Heart left ventricle (tissue), 16 donors: ENCODE results near the gene SMC3. TPM values are rescaled to one million over a fixed set of nuclear protein-coding genes. Genes with fewer than 3 reads are reported as not detected.

Experiments used
- ATAC-seq, 4 donors: fragments of 200-7000 bp; cut with Tn5 transposase; one replicate each; pipeline ENCODE4 v1.9.1; 2020 to 2022; ENCODE audit warnings: moderate library complexity in 4 of 4, mild to moderate bottlenecking in 3 of 4, moderate number of reproducible peaks in 1 of 4
- DNase-seq, 5 donors: peaks; one replicate each; pipeline ENCODE4 v3.0.0-alpha.2; 2020
- H3K27ac ChIP-seq, 12 donors: fragments of 200-600 bp; sonication (generic) in 4 of 12; one replicate each; pipeline versions ENCODE4 v1.5.0 to v1.8.0; 2016 to 2022; ENCODE audit warnings: mild to moderate bottlenecking in 2 of 12
- H3K27me3 ChIP-seq, 9 donors: fragments of 200-600 bp; sonication (generic) in 2 of 9; one replicate each; pipeline versions ENCODE4 v1.5.1 to v1.8.0; 2016 to 2022; ENCODE audit warnings: mild to moderate bottlenecking in 3 of 9
- H3K36me3 ChIP-seq, 9 donors: fragments of 200-600 bp; sonication (generic) in 2 of 9; one replicate each; pipeline versions ENCODE4 v1.5.0 to v1.8.0; 2018 to 2022; ENCODE audit warnings: mild to moderate bottlenecking in 2 of 9
- H3K4me1 ChIP-seq, 12 donors: fragments of 200-600 bp; sonication (generic) in 4 of 12; one replicate each; pipeline versions ENCODE4 v1.5.0 to v1.8.0; 2016 to 2022; ENCODE audit warnings: mild to moderate bottlenecking in 3 of 12
- H3K4me3 ChIP-seq, 12 donors: fragments of 200-600 bp; sonication (generic) in 4 of 12; one replicate each; pipeline versions ENCODE4 v1.5.0 to v1.8.0; 2017 to 2022; ENCODE audit warnings: mild to moderate bottlenecking in 9 of 12, moderate library complexity in 4 of 12
- H3K9me3 ChIP-seq, 12 donors: fragments of 200-600 bp; sonication (generic) in 4 of 12; one replicate each; pipeline versions ENCODE4 v1.5.0 to v1.8.0; 2016 to 2022; ENCODE audit warnings: mild to moderate bottlenecking in 1 of 12
- POLR2A ChIP-seq, 2 donors: fragments of 450-650 bp; IDR thresholded peaks; one replicate each; pipeline ENCODE4 v1.6.1; 2017; ENCODE audit warnings: antibody characterized with exemption in 2 of 2, mild to moderate bottlenecking in 2 of 2, moderate library complexity in 2 of 2
- WGBS, 4 donors: extraction: QIAGEN DNeasy Blood & Tissue Kit in 2 of 4; methylation state at CpG; one replicate each; pipeline versions ENCODE4 v1.1.5 to v1.1.7; 2013 to 2018; 5-methylcytosine and 5-hydroxymethylcytosine counted together
- intact Hi-C, 10 donors: fragments of 100-400 bp; cut with DNase I; formaldehyde crosslinking; loops; one replicate each; pipeline versions ENCODE4 v1.11.1 to v1.14.2; 2022
- polyA plus RNA-seq, 2 donors: library from polyadenylated mRNA; stranded (reverse); fragments of 200-250 nt; gene quantifications; one replicate each; pipeline ENCODE4 v1.2.3, GENCODE V29; 2013
- total RNA-seq, 9 donors: library from RNA; depleted of rRNA in 2 of 9; stranded (reverse); fragments of >200 nt in 2 of 9; fragmentation: NEBNext Ultra II Directional in 3 of 9; extraction: Animal tissue kit (Norgen Biotek cat#: 25700) in 3 of 9; gene quantifications; one replicate each; pipeline versions ENCODE4 v1.1.0 to v1.2.4, GENCODE V29; 2016 to 2023
- TF ChIP-seq, protein P1 (sequence below), 12 donors: fragments of 200-600 bp; sonication (generic) in 4 of 12; IDR thresholded peaks; one replicate each; pipeline versions ENCODE4 v1.5.0 to v1.8.0; 2018 to 2022; ENCODE audit warnings: antibody characterized with exemption in 12 of 12, mild to moderate bottlenecking in 5 of 12
- donor health status: ischemic (EF 13 %, LVEDD 7.1; RV severe dilation, severe dysfunction).
- donor health status: healthy with polysubstance abuse.
- donor health status: DM: no; HTN: yes; CAD: no.
- donor health status: DM: no; HTN: no; CAD: no.
- donor health status: ischemic (EF 25% LVEDD 6.9; RV normal size, moderate dysfunction).
- donor health status: ischemic (EF 25% LVEDD 5.7; RV mildly dilated, moderate dysfunction).
- donor health status: healthy.
- donor health status: DM: yes; HTN: yes; CAD: no.
- donor health status: ischemic (EF 35%, LVEDD 5.7; RV mildly dilated, moderate dysfunction).
- donor health status: nonischemic (EF 11% LVEDD 7.7; RV severe dilation, severe dysfunction).
- donor health status: DM: yes; HTN: yes; CAD: no.
- donor health status: PGD.
- donor health status: ischemic (EF 29% LVEDD 5.4; RV normal size, mild dysfunction).
- donor health status: nonischemic (EF 23%, LVEDD 6.1; RV moderate dilation, normal function).

SMC3 gene
- total and polyA plus RNA-seq, 11 donors = 12.0 to 29.2 (median 19.6) TPM

DNA sequence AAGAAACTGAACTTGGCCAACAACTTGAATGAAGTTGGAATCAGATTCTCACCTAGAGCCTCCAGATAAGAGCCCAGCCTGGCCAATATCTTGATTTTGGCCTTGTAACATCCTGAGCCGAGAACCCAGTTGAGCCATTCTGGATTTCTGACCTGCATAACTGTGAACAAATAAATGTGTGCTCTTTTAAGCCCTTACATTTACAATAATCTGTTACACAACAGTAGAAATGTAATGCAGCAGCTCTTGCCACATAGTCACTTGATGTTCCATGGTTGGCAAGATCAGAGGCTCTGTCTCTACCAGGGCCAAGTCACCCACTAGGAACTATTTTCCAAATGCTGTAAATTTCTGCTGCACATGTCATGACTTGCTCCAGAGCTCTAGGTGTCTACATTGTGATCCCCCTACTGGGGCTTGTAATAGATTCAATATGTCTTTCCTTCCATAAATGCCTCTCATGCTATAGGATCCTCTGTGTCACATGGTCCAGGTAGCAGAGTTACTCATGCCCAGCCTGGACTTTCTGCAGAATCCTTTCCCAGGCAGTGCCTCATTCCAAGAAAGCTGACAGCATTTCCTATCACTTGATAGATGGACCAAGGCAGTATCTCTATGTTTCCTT, 65.2 kb downstream of the SMC3 start:
- ATAC-seq (no peak), DNase-seq (no peak)
- peak overlapping the region in 1 of 12 donors; percentile 34 for H3K27ac ChIP-seq
- 88 to 100% (median 91%) methylated on average over 1 of the region's 1 CpG for WGBS, 4 donors
- no peaks in the 10 kb centered on the region for H3K36me3 ChIP-seq
- no peaks in the 10 kb centered on the region for H3K9me3 ChIP-seq
- no peaks in the 10 kb centered on the region for H3K27me3 ChIP-seq
- no peak overlapping the region for H3K4me3 ChIP-seq
- peaks cover 0 to 41% (median 14%) of the 10 kb centered on the region in 12 donors for H3K4me1 ChIP-seq
- intact Hi-C loops = no loop called here
- TF ChIP-seq POLR2A (IDR thresholded peaks at IDR 0.05) = no peak

DNA sequence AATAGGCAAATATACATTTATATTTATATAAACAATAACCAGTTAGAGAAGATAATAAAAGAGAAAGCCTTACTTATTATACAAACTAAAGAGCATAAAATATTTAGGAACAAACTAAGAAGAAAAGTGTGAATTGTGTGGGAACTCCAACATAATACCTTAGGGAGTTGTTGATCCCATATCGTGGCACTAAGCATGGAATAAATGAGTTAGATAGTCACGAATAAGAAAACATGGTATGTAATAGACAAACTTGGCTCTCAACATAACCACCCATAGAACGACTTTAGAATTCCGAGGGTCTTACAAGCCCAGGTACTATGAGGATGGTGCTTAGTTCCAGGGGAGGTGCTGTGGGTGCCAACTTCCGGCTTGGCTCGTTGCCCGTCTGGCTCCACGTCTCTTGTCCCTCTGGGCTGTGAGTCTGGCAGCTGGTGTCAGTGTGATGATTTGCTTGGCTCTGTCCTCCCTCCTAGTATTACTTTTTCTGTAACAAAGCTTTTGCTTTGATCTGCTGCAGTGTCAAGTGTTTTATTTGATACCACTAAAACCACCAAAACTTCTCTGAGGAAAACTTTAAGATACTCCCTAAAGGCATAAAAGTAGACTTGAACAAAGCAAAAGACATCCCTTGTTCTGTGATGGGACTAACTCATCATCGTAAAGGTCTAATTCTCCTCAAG, 67.2 kb downstream of the SMC3 start:
- DNase-seq = peak; percentile 71 to 83 (median 79)
- 31 to 45% (median 38%) methylated on average over 9 of the region's 9 CpGs for WGBS, 4 donors

DNA sequence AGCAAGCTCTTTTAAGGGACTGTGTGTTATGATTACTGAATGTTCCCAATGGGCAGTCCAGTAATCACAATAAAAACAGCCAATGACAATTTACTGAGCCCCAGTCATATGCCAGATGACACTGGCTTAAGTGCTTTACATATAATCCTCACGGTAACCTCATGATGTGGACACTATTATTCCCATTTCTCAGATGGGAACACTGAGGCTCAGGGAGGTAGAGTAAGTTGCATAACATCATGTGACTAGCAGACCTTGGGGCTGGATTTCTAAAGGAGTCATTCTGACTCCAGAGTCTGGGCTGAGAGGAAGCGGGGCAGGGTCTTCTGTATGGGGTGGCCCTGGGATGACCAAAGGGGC, 69.1 kb downstream of the SMC3 start:
- ATAC-seq = no peak

More for the DNA sequence above, 67.2 kb downstream of the SMC3 start:
- Histone ChIP-seq H3K27me3 (peaks cover 0 to 4% (median 0%) of the 10 kb centered on the region in 9 donors), H3K4me1 (peaks cover 0 to 39% (median 14%) of the 10 kb centered on the region in 12 donors), H3K9me3 (no peaks in the 10 kb centered on the region), H3K36me3 (no peaks in the 10 kb centered on the region), H3K4me3 (no peak overlapping the region), H3K27ac (peak overlapping the region in 9 of 12 donors; percentile 13 to 70 (median 31))
- intact Hi-C loops = no loop called here
- ATAC-seq = peak; percentile 35 to 59 (median 56)
- no peak for TF ChIP-seq POLR2A (IDR thresholded peaks at IDR 0.05)
- TF ChIP-seq, protein P1, sequence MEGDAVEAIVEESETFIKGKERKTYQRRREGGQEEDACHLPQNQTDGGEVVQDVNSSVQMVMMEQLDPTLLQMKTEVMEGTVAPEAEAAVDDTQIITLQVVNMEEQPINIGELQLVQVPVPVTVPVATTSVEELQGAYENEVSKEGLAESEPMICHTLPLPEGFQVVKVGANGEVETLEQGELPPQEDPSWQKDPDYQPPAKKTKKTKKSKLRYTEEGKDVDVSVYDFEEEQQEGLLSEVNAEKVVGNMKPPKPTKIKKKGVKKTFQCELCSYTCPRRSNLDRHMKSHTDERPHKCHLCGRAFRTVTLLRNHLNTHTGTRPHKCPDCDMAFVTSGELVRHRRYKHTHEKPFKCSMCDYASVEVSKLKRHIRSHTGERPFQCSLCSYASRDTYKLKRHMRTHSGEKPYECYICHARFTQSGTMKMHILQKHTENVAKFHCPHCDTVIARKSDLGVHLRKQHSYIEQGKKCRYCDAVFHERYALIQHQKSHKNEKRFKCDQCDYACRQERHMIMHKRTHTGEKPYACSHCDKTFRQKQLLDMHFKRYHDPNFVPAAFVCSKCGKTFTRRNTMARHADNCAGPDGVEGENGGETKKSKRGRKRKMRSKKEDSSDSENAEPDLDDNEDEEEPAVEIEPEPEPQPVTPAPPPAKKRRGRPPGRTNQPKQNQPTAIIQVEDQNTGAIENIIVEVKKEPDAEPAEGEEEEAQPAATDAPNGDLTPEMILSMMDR (IDR thresholded peaks at IDR 0.05) = no peak

DNA sequence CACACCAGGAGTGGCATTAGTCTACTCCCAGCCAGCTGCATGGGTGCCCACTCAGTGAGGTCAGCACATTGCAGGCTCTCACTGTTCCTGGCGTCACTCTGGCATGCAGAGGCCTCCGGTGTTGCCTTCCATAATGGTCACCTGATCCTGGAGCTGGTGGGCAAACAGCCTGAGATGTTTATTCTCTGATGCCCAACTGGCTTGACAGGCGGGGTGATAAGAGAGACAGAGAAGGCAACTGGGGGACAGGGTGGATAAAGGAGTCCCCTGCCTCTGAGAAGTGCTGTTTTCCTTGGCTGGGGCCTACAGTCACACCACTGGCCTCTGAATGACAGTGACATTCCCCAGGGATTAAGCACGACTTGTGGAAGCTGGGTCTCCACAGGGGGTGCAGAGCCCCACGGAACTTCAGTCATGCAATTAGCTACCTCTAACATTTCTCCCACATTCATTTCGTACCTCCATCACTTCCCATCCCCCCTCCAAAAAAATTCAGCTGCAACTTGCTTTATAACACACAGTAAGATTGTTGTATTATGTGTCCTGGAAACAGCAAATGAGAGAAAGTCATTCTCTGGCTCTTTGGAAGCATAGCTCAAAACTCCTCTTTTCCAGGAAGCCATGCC, 69.5 kb downstream of the SMC3 start:
- H3K27ac ChIP-seq = peak overlapping the region; percentile 51 to 90 (median 78)
- no peaks in the 10 kb centered on the region for H3K36me3 ChIP-seq
- intact Hi-C loops = no loop called here
- ATAC-seq = peak; percentile 85 to 93 (median 86)
- peaks cover 0 to 48% (median 12%) of the 10 kb centered on the region in 12 donors for H3K4me1 ChIP-seq
- H3K9me3 ChIP-seq = no peaks in the 10 kb centered on the region
- TF ChIP-seq POLR2A (IDR thresholded peaks at IDR 0.05) = no peak
- TF ChIP-seq, protein P1 (IDR thresholded peaks at IDR 0.05) = no peak
- peak; percentile 65 to 85 (median 77) for DNase-seq
- WGBS, 4 donors = 27 to 35% (median 32%) methylated on average over 6 of the region's 6 CpGs
- H3K27me3 ChIP-seq = peaks cover 0 to 19% (median 0%) of the 10 kb centered on the region in 9 donors
- no peak overlapping the region for H3K4me3 ChIP-seq

More for the DNA sequence above, 69.1 kb downstream of the SMC3 start:
- Histone ChIP-seq H3K27me3 (peaks cover 0 to 14% (median 0%) of the 10 kb centered on the region in 9 donors), H3K9me3 (no peaks in the 10 kb centered on the region), H3K4me1 (peaks cover 0 to 43% (median 10%) of the 10 kb centered on the region in 12 donors), H3K36me3 (no peaks in the 10 kb centered on the region), H3K27ac (peak overlapping the region; percentile 51 to 90 (median 78)), H3K4me3 (no peak overlapping the region)
- 72 to 83% (median 77%) methylated on average over 2 of the region's 2 CpGs for WGBS, 4 donors
- no peak for DNase-seq
- intact Hi-C loops = no loop called here
- TF ChIP-seq POLR2A (IDR thresholded peaks at IDR 0.05) = no peak
- TF ChIP-seq, protein P1 (IDR thresholded peaks at IDR 0.05) = no peak
